ENCODE results near the gene KCNIP1.

Gene KCNIP1

DNA sequence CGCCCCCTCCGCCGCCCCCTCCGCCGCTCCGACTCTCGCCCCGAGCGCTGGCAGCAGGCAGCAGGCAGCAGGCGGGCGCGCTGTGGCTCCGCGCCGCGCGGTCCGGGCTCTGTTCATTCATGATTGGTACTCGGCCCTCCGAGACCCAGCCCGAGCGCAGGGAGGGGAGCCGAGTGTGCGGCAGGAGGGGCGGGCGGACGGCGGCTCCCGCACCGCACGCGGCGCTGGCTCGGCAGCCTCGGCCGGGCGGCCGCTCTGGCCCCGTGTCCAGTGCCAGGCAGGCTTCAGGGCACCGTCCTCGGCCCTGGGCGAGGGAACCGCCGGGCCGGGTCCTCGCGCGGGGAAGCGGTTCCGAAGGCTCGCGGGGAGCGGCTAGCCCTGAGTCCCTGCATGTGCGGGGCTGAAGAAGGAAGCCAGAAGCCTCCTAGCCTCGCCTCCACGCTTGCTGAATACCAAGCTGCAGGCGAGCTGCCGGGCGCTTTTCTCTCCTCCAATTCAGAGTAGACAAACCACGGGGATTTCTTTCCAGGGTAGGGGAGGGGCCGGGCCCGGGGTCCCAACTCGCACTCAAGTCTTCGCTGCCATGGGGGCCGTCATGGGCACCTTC lies at the start of gene KCNIP1:
KCNIP1 (plus strand) TSS at position 31 of the 607 bp plus-strand sequence.
- DNase-seq (ENCODE audit: low read depth, low spot score) = no peak

GRCh38 chr5:170463426-170463825 lies 40.4 kb upstream of the KCNIP1 start:
- DNase-seq (ENCODE audit: low read depth, low spot score) = no peak

GRCh38 chr5:170464280-170465127 lies 39.3 kb upstream of the KCNIP1 start:
- no peak for DNase-seq (ENCODE audit: low read depth, low spot score)

- no peak for DNase-seq (ENCODE audit: low read depth, low spot score)
These were observed 37.3 kb upstream of the KCNIP1 start for GRCh38 chr5:170466553-170466952.

DNA sequence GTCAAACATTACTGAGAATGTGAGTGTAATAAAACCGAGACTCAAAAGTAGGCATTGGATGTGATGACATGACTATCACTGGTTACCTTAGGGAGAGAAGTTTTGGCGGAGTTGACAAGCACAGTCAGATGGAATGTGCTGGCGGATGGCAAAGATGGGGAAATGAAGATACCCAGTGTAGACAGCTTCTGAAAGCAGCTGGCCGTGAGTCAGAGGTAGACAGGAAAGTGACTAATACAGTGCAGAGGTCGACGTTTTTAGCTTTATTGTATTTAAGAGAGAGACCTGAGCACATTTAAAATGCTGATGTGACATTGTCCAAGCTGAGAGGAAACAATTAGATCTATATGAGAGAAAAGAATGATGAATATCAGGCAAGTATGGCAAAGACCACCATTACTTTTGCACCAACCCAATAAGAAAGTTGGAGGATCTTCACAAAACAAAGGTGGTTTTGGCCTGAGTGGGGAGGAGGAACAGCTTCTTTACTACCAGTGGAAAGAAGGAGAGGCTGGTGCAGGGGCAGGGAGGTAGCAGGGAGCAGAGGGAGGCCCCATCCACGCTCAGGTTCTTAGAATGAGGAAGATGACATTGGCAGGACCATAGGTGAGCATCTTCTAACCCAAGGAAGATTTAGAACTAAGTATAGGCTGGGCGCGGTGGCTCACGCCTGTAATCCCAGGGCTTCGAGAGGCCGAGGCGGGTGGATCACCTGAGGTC lies 36.7 kb upstream of the KCNIP1 start:
- DNase-seq (ENCODE audit: low read depth, low spot score) = peak; percentile 35

- DNase-seq (ENCODE audit: low read depth, low spot score) = no peak
These were observed 35.1 kb upstream of the KCNIP1 start for GRCh38 chr5:170468633-170469285.

GRCh38 chr5:170469414-170469813 lies 34.4 kb upstream of the KCNIP1 start:
- DNase-seq (ENCODE audit: low read depth, low spot score) = no peak

DNA sequence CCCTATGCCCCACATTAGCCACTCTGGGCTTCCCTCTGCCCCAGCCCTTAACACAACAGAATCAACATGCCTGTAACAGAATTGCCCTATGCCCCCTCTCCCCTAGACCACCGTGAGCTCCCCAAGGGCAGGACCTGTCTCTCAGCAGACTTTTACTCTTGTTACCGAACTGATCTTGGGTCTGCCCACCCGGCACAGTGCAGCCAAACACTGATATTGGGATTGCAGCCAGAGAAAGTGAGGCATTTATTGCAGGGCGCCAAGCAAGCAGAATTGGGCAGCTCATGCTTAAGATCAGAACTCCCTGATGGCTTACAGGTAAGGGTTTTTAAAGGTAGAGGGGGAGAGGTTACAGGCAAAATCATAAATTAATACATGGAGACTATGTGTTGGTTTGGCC lies 33.5 kb upstream of the KCNIP1 start:
- DNase-seq (ENCODE audit: low read depth, low spot score) = no peak

- DNase-seq (ENCODE audit: low read depth, low spot score) = no peak
These were observed 32.9 kb upstream of the KCNIP1 start for GRCh38 chr5:170470808-170471404.

- no peak for DNase-seq (ENCODE audit: low read depth, low spot score)
These were observed 32.2 kb upstream of the KCNIP1 start for GRCh38 chr5:170471551-170472178.

DNA sequence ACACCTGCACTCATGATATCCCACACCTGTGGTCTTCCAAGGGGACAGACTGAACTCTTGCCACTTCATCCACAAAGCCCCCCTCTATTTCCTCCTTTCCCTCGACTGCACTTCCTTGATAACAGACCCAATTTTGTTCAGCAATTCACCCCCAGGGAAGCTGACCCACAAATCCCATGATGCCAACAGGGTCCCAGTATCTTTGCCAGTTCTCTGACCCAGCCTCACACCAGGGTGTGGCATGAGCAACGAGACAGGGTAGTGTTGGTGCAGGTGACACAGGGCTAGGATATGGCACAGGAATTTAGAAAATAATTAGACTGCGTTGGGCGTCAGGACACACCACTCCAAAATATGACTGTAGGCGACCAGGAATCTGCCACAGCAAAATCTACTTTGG lies 30.2 kb upstream of the KCNIP1 start:
- DNase-seq (ENCODE audit: low read depth, low spot score) = no peak

DNA sequence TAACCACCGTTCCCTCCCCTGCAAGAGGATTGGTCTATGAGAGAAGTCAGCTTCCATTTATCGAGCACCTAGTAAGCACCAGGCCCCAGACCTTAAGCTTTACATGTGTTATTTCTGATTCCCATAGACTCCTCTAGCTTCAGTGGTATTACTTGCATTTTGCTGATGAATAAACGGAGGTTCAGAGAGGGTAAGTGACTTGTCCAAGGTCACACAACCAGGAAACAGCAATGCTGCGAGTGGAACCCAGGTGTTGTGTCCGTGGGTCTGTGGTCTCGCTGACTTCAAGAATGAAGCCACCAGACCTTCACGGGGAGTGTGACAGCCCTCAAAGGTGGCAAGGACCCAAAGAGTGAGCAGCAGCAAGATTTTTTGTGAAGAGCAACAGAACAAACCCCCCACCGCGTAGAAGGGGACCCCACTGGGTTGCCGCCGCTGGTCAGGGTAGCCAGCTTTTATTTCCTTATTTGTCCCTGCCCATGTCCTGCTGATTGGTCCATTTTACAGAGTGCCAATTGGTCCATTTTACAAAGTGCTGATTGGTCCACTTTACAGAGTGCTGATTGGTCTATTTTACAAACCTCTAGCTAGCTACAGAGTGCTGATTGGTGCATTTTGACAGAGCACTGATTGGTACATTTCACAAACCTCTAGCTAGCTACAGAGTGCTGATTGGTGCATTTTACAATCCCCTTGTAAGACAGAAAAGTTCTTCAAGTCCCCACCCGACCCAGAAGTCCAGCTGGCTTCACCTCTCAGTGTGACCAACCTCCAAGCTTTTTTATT lies 29.1 kb upstream of the KCNIP1 start:
- DNase-seq (ENCODE audit: low read depth, low spot score) = no peak

- DNase-seq (ENCODE audit: low read depth, low spot score) = peak; percentile 17
These were observed 28.4 kb upstream of the KCNIP1 start for GRCh38 chr5:170475294-170476000.

- no peak for DNase-seq (ENCODE audit: low read depth, low spot score)
These were observed 27.1 kb upstream of the KCNIP1 start for GRCh38 chr5:170476704-170477103.

GRCh38 chr5:170477906-170478305 lies 25.9 kb upstream of the KCNIP1 start:
- DNase-seq (ENCODE audit: low read depth, low spot score) = no peak

GRCh38 chr5:170478306-170478705 lies 25.5 kb upstream of the KCNIP1 start:
- no peak for DNase-seq (ENCODE audit: low read depth, low spot score)

DNA sequence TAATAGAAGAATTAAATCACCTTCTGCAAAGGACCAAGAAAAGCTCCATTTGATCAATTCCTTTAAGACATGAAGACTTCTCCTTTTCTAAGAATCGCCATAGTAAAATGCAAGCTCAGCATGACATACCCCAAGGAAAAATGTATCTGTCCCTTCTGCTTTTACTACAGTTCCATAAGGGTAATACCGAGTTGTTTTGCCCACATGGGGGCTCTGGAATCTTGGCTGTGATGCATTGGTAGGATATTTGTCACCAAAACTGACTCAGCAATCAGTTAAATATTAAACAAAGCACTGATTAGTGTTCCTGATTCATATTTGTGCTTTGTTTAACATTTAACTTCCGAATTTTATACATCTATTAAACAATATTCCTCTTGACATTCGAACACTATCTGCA lies 24.3 kb upstream of the KCNIP1 start:
- DNase-seq (ENCODE audit: low read depth, low spot score) = no peak

GRCh38 chr5:170480260-170480659 lies 23.6 kb upstream of the KCNIP1 start:
- no peak for DNase-seq (ENCODE audit: low read depth, low spot score)

GRCh38 chr5:170481849-170482248 lies 22.0 kb upstream of the KCNIP1 start:
- DNase-seq (ENCODE audit: low read depth, low spot score) = no peak

- no peak for DNase-seq (ENCODE audit: low read depth, low spot score)
These were observed 21.3 kb upstream of the KCNIP1 start for GRCh38 chr5:170482511-170482910.

All from smooth muscle cell of the brain vasculature (primary cell).